Stimulated activated naive B cell treated with anti-CD40 and anti-IgM and Interleukin-4, amounts not matched to agents 10 μg/mL and 1 μg/mL and 100 μg/mL, for 72 hours (primary cell): Measurements from ENCODE around the gene CLIP4.

Experiments used
- ATAC-seq, 2 donors: fragments of 150-1000 bp; cut with Tn5 transposase; replicated peaks; 2 replicates each; pipeline ENCODE4 v1.10.0; 2021; ENCODE audit warnings: moderate library complexity in 1 of 2
- DNase-seq: peaks from one replicate; pipeline ENCODE4 v3.0.0; 2021
- H3K27ac Mint-ChIP-seq: one replicate; pipeline ENCODE4 v1.8.0; 2022; ENCODE audit warnings: mild to moderate bottlenecking, mixed read lengths
- H3K27me3 Mint-ChIP-seq, 2 donors: one replicate each; pipeline ENCODE4 v1.8.0; 2022; ENCODE audit warnings: mixed read lengths in 2 of 2
- H3K36me3 Mint-ChIP-seq, 2 donors: one replicate each; pipeline ENCODE4 v1.8.0; 2022; ENCODE audit warnings: mixed read lengths in 2 of 2, mild to moderate bottlenecking in 1 of 2
- H3K4me1 Mint-ChIP-seq, 2 donors: one replicate each; pipeline ENCODE4 v1.8.0; 2022; ENCODE audit warnings: mixed read lengths in 2 of 2, mild to moderate bottlenecking in 1 of 2
- H3K4me3 Mint-ChIP-seq, 2 donors: one replicate each; pipeline ENCODE4 v1.8.0; 2022; ENCODE audit warnings: mild to moderate bottlenecking in 2 of 2, mixed read lengths in 2 of 2, moderate library complexity in 1 of 2
- H3K9me3 Mint-ChIP-seq, 2 donors: one replicate each; pipeline ENCODE4 v1.8.0; 2022; ENCODE audit warnings: mixed read lengths in 2 of 2, mild to moderate bottlenecking in 1 of 2

Gene CLIP4

DNA sequence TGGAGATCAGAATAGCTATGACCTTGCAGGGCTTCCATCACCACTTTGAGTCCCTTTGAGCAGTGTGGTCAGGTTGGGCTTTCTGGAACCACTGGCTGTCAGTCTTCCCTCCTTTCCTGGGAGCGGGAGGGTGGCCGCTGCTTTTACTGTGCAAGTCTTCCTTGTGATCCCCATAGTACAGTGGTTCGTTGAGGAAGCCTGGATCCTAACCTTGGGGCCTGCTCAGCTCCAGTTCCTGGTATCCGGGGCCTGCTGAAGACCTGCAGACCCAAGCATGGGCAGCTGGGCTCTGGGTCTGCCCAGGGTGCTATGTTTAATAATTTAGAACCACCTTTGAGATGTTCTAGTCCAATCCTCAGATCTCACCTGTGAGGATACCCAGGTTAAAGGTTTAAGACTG lies 104.2 kb downstream of the CLIP4 start:
- Mint-ChIP-seq H3K4me1 (no peaks in the 10 kb centered on the region), H3K4me3 (no peak overlapping the region), H3K27me3 (no peaks in the 10 kb centered on the region), H3K36me3 (no peaks in the 10 kb centered on the region), H3K27ac (no peak overlapping the region), H3K9me3 (no peaks in the 10 kb centered on the region)
- DNase-seq (no peak), ATAC-seq (no peak)

- Mint-ChIP-seq H3K27me3 (peaks cover 0 to under 1% of the 10 kb centered on the region in 2 donors), H3K4me1 (no peaks in the 10 kb centered on the region), H3K4me3 (no peak overlapping the region), H3K36me3 (no peaks in the 10 kb centered on the region), H3K27ac (no peak overlapping the region), H3K9me3 (no peaks in the 10 kb centered on the region)
- ATAC-seq (no peak), DNase-seq (no peak)
These were observed 105.5 kb downstream of the CLIP4 start for GRCh38 chr2:29220506-29221270.

DNA sequence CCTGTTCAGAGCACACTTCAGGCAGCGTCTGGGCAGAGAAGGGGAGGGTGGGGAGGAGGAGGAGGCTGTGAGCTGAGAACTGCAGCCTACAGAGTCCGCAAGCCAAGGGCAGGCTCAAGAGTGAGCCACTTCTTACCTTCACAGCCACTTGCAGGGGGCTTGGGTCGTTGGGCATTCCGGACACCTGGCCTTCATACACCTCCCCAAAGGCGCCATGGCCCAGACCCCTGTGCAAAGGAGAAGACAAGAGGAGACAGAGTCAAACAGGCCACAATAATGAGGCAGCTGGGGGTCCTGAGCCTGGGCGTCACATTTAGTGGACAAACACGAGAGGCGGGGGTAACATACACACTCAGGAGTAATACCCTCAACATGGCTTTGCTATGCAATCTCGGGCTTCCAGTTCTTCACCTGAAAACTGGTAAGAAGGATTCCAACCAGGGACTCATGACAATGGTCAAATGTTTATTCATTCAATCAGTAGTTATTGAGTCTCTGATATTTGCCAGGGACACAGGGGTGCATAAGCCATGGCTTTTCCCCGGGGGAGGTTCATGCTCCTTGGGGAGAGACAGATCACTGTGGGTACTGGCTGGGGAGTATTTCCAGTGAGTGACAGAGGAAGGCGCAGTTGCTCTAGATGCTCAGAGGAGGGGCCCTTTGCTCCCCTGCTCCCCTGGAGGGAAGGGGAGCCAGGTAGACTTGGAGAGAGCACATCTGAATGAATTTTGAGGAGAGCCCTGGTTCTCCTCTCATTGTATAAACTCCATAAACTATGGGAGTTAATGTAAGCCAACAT lies 107.4 kb downstream of the CLIP4 start:
- ATAC-seq, result no peak
- H3K36me3 Mint-ChIP-seq, result no peaks in the 10 kb centered on the region
- H3K4me3 Mint-ChIP-seq, result no peak overlapping the region
- DNase-seq, result no peak
- no peak overlapping the region for H3K27ac Mint-ChIP-seq
- H3K4me1 Mint-ChIP-seq, result no peaks in the 10 kb centered on the region
- H3K27me3 Mint-ChIP-seq, result peaks cover 0 to 8% of the 10 kb centered on the region in 2 donors
- H3K9me3 Mint-ChIP-seq, result no peaks in the 10 kb centered on the region

DNA sequence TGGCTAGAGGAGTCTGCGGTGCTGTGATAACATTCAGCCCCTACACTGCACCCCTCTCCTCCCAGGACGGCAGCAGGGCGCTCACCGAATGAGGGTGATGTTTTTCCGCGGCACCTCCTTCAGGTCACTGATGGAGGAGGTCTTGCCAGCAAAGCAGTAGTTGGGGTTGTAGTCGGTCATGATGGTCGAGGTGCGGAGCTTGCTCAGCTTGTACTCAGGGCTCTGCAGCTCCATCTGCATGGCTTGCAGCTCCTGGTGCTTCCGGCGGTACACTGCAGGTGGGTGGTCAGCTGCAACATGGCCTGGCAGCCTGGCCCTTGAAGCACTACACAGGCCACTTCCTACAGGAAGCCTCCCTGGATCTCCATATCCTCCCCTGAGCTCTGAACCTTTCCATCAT lies 108.0 kb downstream of the CLIP4 start:
- ATAC-seq (no peak), DNase-seq (no peak)
- Mint-ChIP-seq H3K4me1 (no peaks in the 10 kb centered on the region), H3K9me3 (no peaks in the 10 kb centered on the region), H3K27me3 (peaks cover 0 to 8% of the 10 kb centered on the region in 2 donors), H3K4me3 (no peak overlapping the region), H3K36me3 (no peaks in the 10 kb centered on the region), H3K27ac (no peak overlapping the region)

GRCh38 chr2:29223851-29224692 lies 108.9 kb downstream of the CLIP4 start:
- H3K4me1 Mint-ChIP-seq, result no peaks in the 10 kb centered on the region
- H3K4me3 Mint-ChIP-seq, result no peak overlapping the region
- peaks cover 2 to 8% of the 10 kb centered on the region in 2 donors for H3K27me3 Mint-ChIP-seq
- no peak overlapping the region for H3K27ac Mint-ChIP-seq
- no peak for DNase-seq
- no peaks in the 10 kb centered on the region for H3K36me3 Mint-ChIP-seq
- ATAC-seq, result no peak
- no peaks in the 10 kb centered on the region for H3K9me3 Mint-ChIP-seq

DNA sequence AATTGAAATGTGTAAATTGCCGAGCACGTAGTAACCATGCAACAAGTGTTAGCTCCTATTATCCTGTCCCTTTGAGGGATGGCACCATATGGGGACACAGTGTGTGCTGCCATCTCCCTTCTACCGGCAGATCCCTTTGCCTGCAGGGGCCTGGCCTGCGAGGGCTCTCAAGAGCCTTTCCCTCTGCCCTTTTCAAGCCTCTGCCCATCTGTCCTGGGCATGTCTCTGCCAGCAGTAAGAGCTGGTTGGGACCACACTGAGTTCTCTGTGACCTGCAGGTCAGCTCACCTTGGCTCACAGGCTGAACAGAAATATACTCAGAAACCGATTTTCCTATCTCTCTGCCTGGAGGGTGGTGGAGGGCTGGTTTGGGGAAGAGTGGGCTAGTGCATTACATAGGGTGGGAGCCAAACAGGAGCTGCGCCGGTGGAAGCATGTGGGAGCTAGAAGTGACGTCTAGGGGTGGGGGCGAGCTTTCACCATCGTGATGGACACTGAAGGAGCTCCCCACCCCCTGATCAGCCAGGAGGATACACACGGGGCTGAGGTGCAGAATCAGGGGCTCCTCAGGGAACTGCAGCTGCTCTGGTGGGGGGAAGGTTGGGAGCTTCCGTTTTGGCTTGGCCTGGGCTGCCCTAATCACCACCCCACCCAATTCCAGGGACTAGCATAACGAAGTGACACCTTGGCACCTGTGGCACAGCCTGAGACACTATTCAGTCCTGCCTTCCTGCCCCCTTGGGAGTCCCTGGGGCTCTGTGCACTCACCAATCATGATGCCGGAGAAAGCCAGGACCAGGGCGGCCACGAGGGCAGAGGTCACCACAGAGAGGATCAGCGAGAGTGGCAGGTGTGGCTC lies 109.7 kb downstream of the CLIP4 start:
- H3K9me3 Mint-ChIP-seq, result no peaks in the 10 kb centered on the region
- no peaks in the 10 kb centered on the region for H3K36me3 Mint-ChIP-seq
- DNase-seq (no peak), ATAC-seq (no peak)
- H3K4me1 Mint-ChIP-seq, result no peaks in the 10 kb centered on the region
- no peak overlapping the region for H3K27ac Mint-ChIP-seq
- H3K27me3 Mint-ChIP-seq, result peaks cover 7 to 11% of the 10 kb centered on the region in 2 donors
- no peak overlapping the region for H3K4me3 Mint-ChIP-seq

- H3K36me3 Mint-ChIP-seq, result no peaks in the 10 kb centered on the region
- peaks cover 13 to 14% of the 10 kb centered on the region in 2 donors for H3K27me3 Mint-ChIP-seq
- DNase-seq (no peak), ATAC-seq (no peak)
- H3K27ac Mint-ChIP-seq, result no peak overlapping the region
- H3K4me3 Mint-ChIP-seq, result no peak overlapping the region
- no peaks in the 10 kb centered on the region for H3K4me1 Mint-ChIP-seq
- H3K9me3 Mint-ChIP-seq, result no peaks in the 10 kb centered on the region
These were observed 110.6 kb downstream of the CLIP4 start for GRCh38 chr2:29225814-29226213.

DNA sequence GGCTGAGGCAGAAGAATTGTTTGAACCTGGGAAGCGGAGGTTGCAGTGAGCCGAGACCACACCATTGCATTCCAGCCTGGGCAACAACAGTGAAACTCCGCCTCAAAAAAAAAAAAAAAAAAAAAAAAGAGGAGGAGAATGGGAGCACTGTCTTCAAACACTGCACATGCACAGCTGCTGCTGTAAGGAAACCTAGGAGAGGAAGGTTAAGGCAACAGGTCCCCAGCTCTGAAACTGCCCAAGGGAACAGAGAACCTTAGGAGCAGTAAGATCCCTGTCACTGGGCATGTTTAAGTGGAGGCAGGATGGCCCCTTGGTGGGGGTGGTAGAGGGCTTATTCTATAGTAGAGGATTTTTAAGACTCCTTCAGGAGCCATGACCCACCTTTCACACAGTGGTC lies 111.2 kb downstream of the CLIP4 start:
- no peak overlapping the region for H3K27ac Mint-ChIP-seq
- DNase-seq (no peak), ATAC-seq (no peak)
- no peaks in the 10 kb centered on the region for H3K36me3 Mint-ChIP-seq
- no peaks in the 10 kb centered on the region for H3K9me3 Mint-ChIP-seq
- peaks cover 14 to 16% of the 10 kb centered on the region in 2 donors for H3K27me3 Mint-ChIP-seq
- no peaks in the 10 kb centered on the region for H3K4me1 Mint-ChIP-seq
- H3K4me3 Mint-ChIP-seq, result no peak overlapping the region

GRCh38 chr2:29226808-29227207 lies 111.6 kb downstream of the CLIP4 start:
- no peak overlapping the region for H3K4me3 Mint-ChIP-seq
- ATAC-seq, result no peak

GRCh38 chr2:29227935-29228675 lies 112.9 kb downstream of the CLIP4 start:
- no peak overlapping the region for H3K27ac Mint-ChIP-seq
- ATAC-seq (no peak), DNase-seq (no peak)
- H3K4me1 Mint-ChIP-seq, result no peaks in the 10 kb centered on the region
- H3K9me3 Mint-ChIP-seq, result no peaks in the 10 kb centered on the region
- H3K27me3 Mint-ChIP-seq, result peaks cover 14 to 16% of the 10 kb centered on the region in 2 donors
- no peak overlapping the region for H3K4me3 Mint-ChIP-seq
- no peaks in the 10 kb centered on the region for H3K36me3 Mint-ChIP-seq

More at GRCh38 chr2:29226808-29227207, 111.6 kb downstream of the CLIP4 start:
- no peaks in the 10 kb centered on the region for H3K4me1 Mint-ChIP-seq
- peaks cover 14 to 16% of the 10 kb centered on the region in 2 donors for H3K27me3 Mint-ChIP-seq
- DNase-seq, result no peak
- H3K27ac Mint-ChIP-seq, result no peak overlapping the region
- H3K36me3 Mint-ChIP-seq, result no peaks in the 10 kb centered on the region
- H3K9me3 Mint-ChIP-seq, result no peaks in the 10 kb centered on the region

DNA sequence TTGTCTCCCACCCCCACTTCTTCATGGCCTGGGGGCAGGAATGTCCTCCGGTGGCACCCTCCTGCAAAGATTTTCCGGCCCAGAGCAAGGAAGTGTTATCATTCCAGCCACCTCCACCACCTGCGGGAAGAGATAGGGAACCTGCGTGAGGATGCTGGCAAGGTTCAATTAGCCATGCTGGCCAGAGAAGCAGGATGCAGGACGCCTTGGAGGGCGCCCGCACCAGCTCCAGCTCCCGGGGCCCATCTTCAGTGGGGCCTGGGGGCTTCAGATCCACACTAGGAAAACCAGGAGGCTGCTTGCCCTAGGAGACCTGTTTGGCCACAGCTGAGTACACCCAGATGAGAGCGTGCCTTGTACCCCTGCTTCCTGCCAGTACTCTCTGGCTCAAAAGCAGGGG lies 113.7 kb downstream of the CLIP4 start:
- Mint-ChIP-seq H3K4me3 (no peak overlapping the region), H3K36me3 (no peaks in the 10 kb centered on the region), H3K9me3 (no peaks in the 10 kb centered on the region), H3K4me1 (no peaks in the 10 kb centered on the region), H3K27me3 (peaks cover 16% of the 10 kb centered on the region in 2 donors), H3K27ac (no peak overlapping the region)
- DNase-seq, result no peak
- no peak for ATAC-seq

DNA sequence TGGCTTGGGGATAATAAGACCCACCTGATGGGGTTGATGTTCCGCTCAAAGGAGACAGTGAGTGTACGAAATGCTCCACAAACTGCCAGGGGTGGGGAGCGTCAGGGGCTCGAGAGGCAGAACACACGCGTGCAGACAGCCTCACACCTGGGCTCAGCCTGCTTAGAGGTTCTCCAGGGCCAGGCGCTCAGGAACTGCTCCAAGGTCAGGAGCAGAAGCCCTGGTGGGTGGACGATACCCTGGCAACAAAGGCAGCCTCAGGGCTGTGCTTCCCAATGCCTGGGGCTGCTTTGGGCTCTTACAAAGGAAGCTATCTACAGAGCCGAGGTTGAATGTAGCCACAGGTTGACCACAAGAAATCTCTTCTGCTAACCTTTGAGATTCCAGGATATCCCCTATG lies 114.4 kb downstream of the CLIP4 start:
- ATAC-seq (no peak), DNase-seq (no peak)
- Mint-ChIP-seq H3K27me3 (peaks cover 16 to 18% of the 10 kb centered on the region in 2 donors), H3K4me1 (no peaks in the 10 kb centered on the region), H3K9me3 (no peaks in the 10 kb centered on the region), H3K36me3 (no peaks in the 10 kb centered on the region), H3K27ac (no peak overlapping the region), H3K4me3 (no peak overlapping the region)

GRCh38 chr2:29232041-29232440 lies 116.8 kb downstream of the CLIP4 start:
- Mint-ChIP-seq H3K4me1 (no peaks in the 10 kb centered on the region), H3K4me3 (no peak overlapping the region), H3K36me3 (no peaks in the 10 kb centered on the region), H3K9me3 (no peaks in the 10 kb centered on the region), H3K27ac (no peak overlapping the region), H3K27me3 (peaks cover 17 to 26% of the 10 kb centered on the region in 2 donors)
- ATAC-seq (no peak), DNase-seq (no peak)
